ENCODE results near the gene DNAJC22. TPM values are rescaled to one million over a fixed set of nuclear protein-coding genes. Genes with fewer than 3 reads are reported as not detected.

The DNAJC22 gene
- total and polyA plus RNA-seq, 5 experiments from 2014 or later: not detected

DNA sequence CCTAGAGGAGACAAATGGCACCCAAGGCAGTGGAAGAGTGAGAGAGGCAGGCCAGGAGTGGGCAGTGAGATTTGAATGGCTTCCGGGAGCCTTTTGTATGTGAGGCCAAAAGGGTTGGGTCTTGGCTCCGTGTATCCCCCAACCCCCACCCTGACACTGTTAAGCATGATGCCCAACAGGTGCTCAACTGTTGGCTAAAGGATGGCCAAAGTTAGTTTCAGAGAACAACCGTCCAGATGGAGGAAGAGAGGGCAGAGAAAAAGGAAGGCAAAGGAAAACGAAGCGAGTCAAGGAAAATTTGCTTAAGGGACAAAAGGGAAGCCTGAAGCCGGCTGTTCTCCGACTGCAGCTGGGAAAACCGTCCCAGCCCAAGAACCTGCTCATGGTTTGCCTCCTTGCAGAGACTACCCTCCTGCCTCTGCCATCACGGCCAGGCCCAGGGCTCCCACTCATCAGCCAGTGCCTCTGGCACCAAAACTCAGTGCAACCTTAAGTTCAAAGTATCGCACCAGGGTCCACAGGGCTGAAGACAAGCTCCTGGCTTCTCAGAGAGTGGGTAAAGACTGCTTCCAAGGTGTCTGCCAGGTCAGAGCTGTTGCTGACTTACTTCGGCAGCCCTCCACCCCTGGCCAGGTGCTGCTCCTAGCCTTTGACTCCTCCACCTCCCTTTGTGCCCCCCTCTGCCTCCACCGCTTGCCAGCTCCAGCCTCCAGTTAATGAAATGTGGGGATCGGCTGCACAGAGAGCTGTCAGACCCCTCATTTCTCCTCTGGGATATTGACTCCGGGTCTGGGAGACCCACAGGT, 5.5 kb upstream of the DNAJC22 start:
- peaks cover 0 to 3% (median 0%) of the 10 kb centered on the region in 9 donors for H3K9me3 Mint-ChIP-seq
- POLR2A ChIA-PET: interaction anchor here (0.6 to 1.4 kb wide), 2 partner anchors 9 to 169 kb away, joined by 3 to 5 read pairs; no protein-coding TSS in a partner anchor
- H3K4me1 Mint-ChIP-seq: peaks cover 20 to 46% (median 42%) of the 10 kb centered on the region in 4 donors
- DNase-seq (no peak), ATAC-seq (no peak)
- H3K4me3 Mint-ChIP-seq: peak overlapping the region in 7 of 10 donors; percentile 4 to 85 (median 29)
- H3K27me3 Mint-ChIP-seq: peaks cover 15 to 75% (median 58%) of the 10 kb centered on the region in 5 donors
- peak overlapping the region in 1 of 10 donors; percentile 18 for H3K27ac Mint-ChIP-seq
- H3K36me3 Mint-ChIP-seq: no peaks in the 10 kb centered on the region

DNA sequence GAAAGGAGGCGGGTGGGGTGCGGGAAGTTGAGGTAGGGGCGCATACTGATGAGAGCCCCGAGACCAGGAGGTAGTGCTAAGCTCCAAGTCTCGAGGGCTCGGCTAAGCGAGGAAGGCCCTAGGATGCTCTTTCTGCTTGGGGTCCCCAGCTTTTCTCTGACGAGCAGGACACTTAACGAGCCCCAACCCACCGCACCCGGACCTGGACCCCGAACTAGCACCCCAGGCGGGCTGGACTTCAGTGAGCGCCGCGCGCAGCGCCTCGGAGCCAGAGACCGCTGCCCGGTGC, 5.0 kb upstream of the DNAJC22 start:
- peaks cover 24 to 50% (median 45%) of the 10 kb centered on the region in 4 donors for H3K4me1 Mint-ChIP-seq
- peaks cover 0 to 3% (median 0%) of the 10 kb centered on the region in 9 donors for H3K9me3 Mint-ChIP-seq
- peaks cover 17 to 78% (median 60%) of the 10 kb centered on the region in 5 donors for H3K27me3 Mint-ChIP-seq
- peak overlapping the region in 8 of 10 donors; percentile 10 to 85 (median 45) for H3K4me3 Mint-ChIP-seq
- POLR2A ChIA-PET: interaction anchor here (0.6 to 1.4 kb wide), 2 partner anchors 10 to 168 kb away, joined by 3 to 5 read pairs; no protein-coding TSS in a partner anchor
- ATAC-seq (no peak), DNase-seq (no peak)
- H3K27ac Mint-ChIP-seq: no peak overlapping the region
- peaks cover 0 to 3% (median 0%) of the 10 kb centered on the region in 3 donors for H3K36me3 Mint-ChIP-seq

DNA sequence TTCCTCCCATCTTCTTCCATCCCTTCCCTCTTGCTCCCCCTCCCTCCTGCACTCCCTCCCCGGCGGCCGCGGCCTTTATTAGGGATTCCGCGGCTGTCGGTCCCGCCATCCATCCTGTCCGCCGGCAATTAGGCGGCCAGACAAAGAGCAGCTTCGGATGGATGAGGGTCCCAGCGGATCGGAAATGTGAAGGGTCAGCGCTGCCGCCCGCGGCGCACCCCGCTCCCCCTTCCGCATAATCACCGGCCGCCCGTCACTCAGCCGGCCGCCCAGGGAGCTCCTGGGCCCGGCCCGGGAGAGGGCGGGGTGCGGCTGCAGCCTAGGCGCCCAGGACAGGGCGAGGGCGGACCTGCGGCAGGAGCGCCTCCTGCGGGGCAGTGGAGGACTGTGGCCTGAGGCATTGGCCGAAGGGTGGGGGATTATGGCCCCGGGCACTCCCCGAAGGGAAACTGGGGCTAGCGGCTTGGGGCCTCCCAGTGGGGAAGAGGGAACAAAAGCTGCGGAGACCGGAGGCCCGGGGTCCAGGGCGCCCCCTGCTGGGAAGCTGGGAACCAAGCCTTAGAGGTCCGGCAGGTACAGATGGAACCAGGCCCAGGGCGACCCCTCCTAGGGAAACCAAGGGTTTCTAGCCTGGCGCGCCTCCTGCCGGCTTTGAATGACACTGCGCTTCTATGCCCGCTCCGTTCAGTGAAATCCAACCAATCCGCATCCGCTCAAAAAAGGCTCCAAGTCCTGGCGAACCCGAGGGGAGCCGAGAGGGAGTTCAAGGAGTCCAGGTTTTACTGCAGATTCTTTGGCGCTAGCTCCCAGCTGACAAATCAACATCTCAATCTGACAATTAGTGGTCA, 4.4 kb upstream of the DNAJC22 start:
- DNase-seq (peak; percentile 53 to 78 (median 66)), ATAC-seq (peak; percentile 60 to 69)
- no peaks in the 10 kb centered on the region for H3K9me3 Mint-ChIP-seq
- H3K27me3 Mint-ChIP-seq: peaks cover 20 to 78% (median 60%) of the 10 kb centered on the region in 5 donors
- no peak overlapping the region for H3K27ac Mint-ChIP-seq
- peak overlapping the region; percentile 63 to 85 (median 75) for H3K4me3 Mint-ChIP-seq
- H3K4me1 Mint-ChIP-seq: peaks cover 27 to 50% (median 46%) of the 10 kb centered on the region in 4 donors
- H3K36me3 Mint-ChIP-seq: peaks cover 0 to 4% (median 0%) of the 10 kb centered on the region in 3 donors
- POLR2A ChIA-PET: interaction anchor here (0.6 to 1.4 kb wide), 3 partner anchors 10 to 168 kb away, joined by 3 to 5 read pairs (median 4); no protein-coding TSS in a partner anchor

DNA sequence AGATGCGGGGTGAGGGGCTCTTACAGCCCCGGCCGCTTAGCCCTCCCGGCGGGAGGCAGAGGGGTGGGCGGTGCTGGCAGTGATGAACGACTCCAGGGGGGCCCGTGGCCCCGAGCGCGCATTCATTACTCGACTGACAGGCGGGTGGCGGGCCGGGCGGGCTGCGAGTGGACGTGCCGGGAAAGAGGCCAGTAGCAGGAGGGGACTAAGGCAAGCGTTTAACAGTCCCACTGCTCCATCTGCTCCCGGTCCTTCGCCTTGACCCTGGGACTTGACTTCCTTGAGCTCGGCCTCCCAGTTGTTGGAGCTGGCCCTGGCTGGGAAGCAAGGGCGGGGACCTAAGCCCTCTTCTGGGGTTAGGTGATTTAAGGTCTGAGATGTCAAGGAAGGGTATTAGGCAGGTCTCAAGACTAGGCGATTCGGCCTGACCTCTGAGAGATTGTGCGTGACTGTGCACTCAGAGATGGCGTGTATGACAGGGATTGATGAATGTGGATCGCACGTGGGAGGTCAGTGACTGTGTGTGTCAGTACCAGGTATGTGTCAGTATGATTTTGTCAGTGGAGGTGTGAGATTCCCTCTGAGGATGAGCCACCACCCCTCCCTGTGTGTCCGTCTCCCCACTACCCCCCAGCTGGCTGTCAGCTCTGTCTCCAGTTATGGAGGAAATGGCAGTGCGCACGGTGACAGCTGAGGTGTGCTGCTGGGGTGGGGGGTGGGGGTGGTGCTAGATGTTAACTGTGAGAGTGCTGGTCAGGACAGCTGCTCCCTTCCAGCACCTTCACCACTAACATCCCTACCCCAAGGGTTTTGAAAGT, 3.6 kb upstream of the DNAJC22 start:
- no peak for DNase-seq
- H3K4me3 Mint-ChIP-seq: peak overlapping the region; percentile 63 to 85 (median 76)
- H3K27ac Mint-ChIP-seq: peak overlapping the region in 4 of 10 donors; percentile 6 to 61 (median 28)
- peaks cover 20 to 48% (median 43%) of the 10 kb centered on the region in 4 donors for H3K4me1 Mint-ChIP-seq
- peak in 1 of 2 donors; percentile 24 for ATAC-seq
- H3K27me3 Mint-ChIP-seq: peaks cover 15 to 78% (median 53%) of the 10 kb centered on the region in 5 donors
- peaks cover 0 to 4% (median 0%) of the 10 kb centered on the region in 3 donors for H3K36me3 Mint-ChIP-seq
- H3K9me3 Mint-ChIP-seq: no peaks in the 10 kb centered on the region
- POLR2A ChIA-PET: interaction anchor here (0.6 to 1.6 kb wide), 3 partner anchors 20 to 54 kb away, joined by 4 to 5 read pairs (median 4); partner anchors contain the start of gene TROAP

DNA sequence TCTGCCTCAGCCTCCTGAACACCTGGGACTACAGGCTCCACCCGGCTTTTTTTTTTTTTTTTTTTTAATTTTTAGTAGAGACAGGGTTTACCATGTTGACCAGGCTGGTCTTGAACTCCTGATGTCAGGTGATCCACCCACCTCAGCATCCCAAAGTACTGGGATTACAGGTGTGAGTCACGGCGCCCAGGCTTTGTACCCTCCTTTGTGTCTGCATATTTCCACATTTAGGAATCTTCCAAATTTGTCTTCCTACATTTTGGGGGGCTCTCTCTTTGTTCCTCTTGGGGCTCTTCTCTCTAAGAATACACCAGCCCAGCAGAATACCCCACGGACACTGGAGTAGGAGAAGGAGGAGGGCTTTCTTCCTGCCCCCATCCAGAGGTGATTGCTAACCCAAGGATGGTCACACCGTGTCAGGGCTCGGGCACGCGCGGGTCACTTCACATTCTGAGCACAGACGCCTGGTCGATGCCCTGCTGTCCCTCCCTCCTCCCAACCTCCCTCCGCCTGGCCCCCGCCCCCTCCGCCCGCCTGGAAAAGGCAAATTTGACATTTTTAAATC, 2.1 kb upstream of the DNAJC22 start:
- H3K4me3 Mint-ChIP-seq: peak overlapping the region in 6 of 10 donors; percentile 12 to 85 (median 64)
- H3K27ac Mint-ChIP-seq: no peak overlapping the region
- DNase-seq (no peak), ATAC-seq (no peak)
- POLR2A ChIA-PET: interaction anchor here (1.6 kb wide), 1 partner anchor 56 kb away, joined by 4 read pairs; no protein-coding TSS in a partner anchor
- H3K4me1 Mint-ChIP-seq: peaks cover 20 to 53% (median 46%) of the 10 kb centered on the region in 4 donors
- H3K36me3 Mint-ChIP-seq: peaks cover 0 to 4% (median 0%) of the 10 kb centered on the region in 3 donors
- peaks cover 15 to 78% (median 52%) of the 10 kb centered on the region in 5 donors for H3K27me3 Mint-ChIP-seq
- no peaks in the 10 kb centered on the region for H3K9me3 Mint-ChIP-seq

DNA sequence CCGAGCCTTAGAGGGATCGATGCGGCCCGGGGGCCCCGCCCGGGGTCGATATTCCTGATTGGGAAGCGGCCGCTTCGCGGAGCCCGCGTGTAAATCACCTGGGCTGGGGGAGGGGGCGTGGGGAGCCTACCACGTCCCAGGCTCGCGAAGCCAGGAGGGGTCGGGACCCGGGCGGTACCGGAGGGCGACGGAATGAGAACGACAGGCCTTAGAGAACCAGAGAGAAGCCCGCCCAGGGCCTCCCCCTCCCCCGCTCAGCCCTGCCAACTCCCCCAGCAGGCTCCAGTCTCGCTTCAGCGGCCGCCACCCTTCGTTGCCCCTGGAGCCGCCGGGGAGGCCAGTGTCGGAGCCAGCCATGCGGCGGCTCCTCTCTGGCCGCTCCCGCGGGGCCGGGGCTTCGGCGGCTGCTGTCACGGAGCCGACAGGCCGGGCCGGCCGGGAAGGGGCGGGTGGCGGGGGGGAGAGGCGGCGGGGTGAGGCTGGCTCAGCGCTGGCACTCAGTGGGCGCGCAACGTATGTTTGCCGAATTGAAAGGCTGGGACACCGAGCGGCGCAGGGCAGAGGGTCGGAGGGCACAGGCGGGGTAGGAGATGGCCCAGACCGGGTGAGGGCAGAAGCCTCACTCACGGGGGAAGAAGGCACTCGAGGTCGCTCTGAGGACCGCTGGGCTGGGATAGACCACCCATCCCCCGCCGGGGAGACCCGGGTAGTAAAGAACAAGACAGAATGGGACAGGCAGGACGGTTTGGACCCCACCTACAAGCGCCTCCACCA, 1.4 kb upstream of the DNAJC22 start:
- ATAC-seq (peak in 1 of 2 donors; percentile 10), DNase-seq (no peak)
- Mint-ChIP-seq H3K27me3 (peaks cover 15 to 78% (median 49%) of the 10 kb centered on the region in 5 donors), H3K36me3 (peaks cover 0 to 4% (median 0%) of the 10 kb centered on the region in 3 donors), H3K27ac (no peak overlapping the region), H3K4me3 (peak overlapping the region; percentile 54 to 91 (median 68)), H3K9me3 (no peaks in the 10 kb centered on the region), H3K4me1 (peaks cover 20 to 53% (median 46%) of the 10 kb centered on the region in 4 donors)
- POLR2A ChIA-PET: interaction anchor here (0.7 kb wide), 1 partner anchor 10 kb away, joined by 3 read pairs; no protein-coding TSS in a partner anchor

DNA sequence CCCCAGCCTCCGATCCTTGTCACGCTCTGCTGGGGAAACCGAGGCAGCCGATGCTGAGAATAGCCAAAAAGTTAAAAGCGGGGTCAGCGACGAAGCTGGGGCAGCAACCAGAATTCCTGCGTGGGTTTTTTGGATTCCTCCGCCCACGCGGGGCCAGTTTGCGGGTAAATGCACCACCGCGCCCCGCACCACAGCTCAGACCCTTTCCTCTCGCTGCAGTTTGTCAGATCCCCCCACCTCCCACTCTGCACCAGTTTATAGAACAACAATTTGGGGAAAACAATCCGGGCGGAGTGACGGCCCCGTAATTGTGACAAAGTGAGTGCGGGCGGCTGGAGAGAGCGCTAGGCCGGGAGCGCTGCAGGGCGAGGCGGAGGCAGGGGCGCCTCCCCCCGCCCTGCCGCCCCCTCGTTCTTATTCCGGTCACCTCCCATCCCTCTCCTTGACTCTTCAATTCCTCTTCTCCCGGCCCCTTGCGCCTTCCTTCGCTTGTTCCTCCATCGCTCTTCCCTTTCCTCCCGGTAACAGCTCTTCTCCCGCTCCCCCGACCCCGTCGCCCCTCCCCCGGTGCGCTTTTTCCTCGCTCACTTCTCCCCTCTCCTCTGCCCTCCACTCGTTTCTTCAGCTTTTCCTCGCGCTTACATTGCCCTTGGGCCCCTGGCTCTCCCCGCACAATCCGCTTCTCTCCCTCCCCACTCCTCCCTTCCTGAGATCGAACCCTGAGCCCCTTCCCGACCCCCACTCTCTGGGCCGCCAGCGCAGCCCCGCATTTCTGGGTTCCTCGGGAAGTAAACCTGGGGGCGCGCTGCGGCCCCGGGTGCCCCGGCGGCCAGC, 646 bp upstream of the DNAJC22 start:
- Mint-ChIP-seq H3K4me1 (peaks cover 20 to 53% (median 46%) of the 10 kb centered on the region in 4 donors), H3K27ac (peak overlapping the region in 1 of 10 donors; percentile 59), H3K36me3 (peaks cover 0 to 4% (median 0%) of the 10 kb centered on the region in 3 donors), H3K4me3 (peak overlapping the region; percentile 59 to 91 (median 79)), H3K27me3 (peaks cover 18 to 78% (median 47%) of the 10 kb centered on the region in 5 donors), H3K9me3 (no peaks in the 10 kb centered on the region)
- ATAC-seq: no peak
- POLR2A ChIA-PET: interaction anchor here (0.6 to 2.3 kb wide), 3 partner anchors 11 to 1369 kb away, joined by 3 to 9 read pairs (median 6); partner anchors contain the start of gene TROAP
- DNase-seq: no peak

DNA sequence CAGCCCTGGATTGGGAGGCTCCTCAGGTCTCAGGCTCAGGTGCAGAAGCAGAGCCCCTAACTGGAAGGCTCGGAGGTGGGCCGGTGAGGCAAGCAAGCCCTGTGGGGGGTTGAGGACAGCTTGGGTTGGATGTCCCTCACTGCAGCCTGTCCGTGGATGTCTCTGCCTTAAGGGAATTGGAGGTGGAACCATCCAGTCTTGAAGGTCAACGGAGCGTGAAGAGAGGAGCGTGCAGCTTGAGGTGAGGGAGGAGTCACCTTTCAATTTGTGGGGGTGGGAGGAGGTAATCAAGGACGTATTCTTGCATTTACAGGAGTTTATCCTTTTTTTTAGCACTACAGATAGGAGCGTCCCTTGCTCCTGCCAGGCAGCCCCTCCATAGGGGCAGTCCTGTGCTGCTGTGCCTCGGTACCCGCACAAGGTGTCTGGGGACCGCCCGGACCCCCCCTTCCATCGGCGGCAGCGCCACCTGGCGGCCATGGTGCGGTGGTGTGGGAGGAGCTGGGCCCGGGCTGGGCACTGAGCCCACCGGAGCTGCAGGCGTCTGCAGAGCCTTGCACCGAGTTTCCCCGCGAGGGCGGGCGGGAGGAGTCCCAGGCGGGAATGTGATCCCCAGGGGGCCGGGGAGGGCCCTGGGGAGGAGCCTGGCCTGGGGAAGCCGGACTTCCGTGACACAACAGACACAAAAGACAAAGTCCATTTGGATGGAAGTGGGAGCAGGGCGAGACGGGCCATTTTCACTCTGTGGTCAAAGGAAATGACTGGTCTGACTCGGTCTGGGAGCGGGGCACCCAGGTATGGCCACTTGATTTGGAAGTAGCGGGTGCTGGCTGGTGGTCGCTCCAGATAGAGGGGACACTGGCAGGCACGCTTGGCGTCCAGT, 864 bp downstream of the DNAJC22 start:
- peaks cover 20 to 50% (median 44%) of the 10 kb centered on the region in 4 donors for H3K4me1 Mint-ChIP-seq

DNA sequence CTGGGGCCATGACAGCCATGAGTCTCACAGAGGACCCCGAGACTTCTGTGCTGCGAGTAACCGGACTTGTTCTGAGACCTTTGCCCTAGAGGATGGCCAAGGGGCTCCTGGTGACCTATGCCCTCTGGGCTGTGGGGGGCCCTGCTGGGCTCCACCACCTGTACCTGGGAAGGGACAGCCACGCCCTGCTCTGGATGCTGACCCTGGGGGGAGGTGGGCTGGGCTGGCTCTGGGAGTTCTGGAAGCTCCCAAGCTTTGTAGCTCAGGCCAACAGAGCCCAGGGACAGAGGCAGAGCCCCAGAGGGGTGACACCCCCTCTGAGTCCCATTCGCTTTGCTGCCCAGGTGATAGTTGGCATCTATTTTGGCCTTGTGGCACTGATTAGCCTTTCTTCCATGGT, 2.1 kb downstream of the DNAJC22 start:
- peak overlapping the region in 5 of 10 donors; percentile 7 to 56 (median 18) for H3K4me3 Mint-ChIP-seq
- H3K9me3 Mint-ChIP-seq: no peaks in the 10 kb centered on the region
- DNase-seq (no peak), ATAC-seq (no peak)
- POLR2A ChIA-PET: no interaction called here
- peaks cover 16 to 82% (median 52%) of the 10 kb centered on the region in 5 donors for H3K27me3 Mint-ChIP-seq
- H3K4me1 Mint-ChIP-seq: peaks cover 14 to 39% (median 32%) of the 10 kb centered on the region in 4 donors
- no peak overlapping the region for H3K27ac Mint-ChIP-seq
- peaks cover 0 to 4% (median 0%) of the 10 kb centered on the region in 3 donors for H3K36me3 Mint-ChIP-seq

More for the DNA sequence above, 864 bp downstream of the DNAJC22 start:
- H3K36me3 Mint-ChIP-seq: peaks cover 0 to 4% (median 0%) of the 10 kb centered on the region in 3 donors
- POLR2A ChIA-PET: interaction anchor here (0.6 to 2.3 kb wide), 4 partner anchors 9 to 59 kb away, joined by 3 to 9 read pairs (median 6); partner anchors contain the start of gene TROAP
- H3K9me3 Mint-ChIP-seq: no peaks in the 10 kb centered on the region
- DNase-seq (peak; percentile 68 to 87 (median 84)), ATAC-seq (peak; percentile 84 to 87)
- H3K4me3 Mint-ChIP-seq: peak overlapping the region; percentile 73 to 91 (median 88)
- H3K27me3 Mint-ChIP-seq: peaks cover 20 to 86% (median 53%) of the 10 kb centered on the region in 5 donors
- H3K27ac Mint-ChIP-seq: peak overlapping the region in 3 of 10 donors; percentile 34 to 59 (median 37)
